Measurements from ENCODE around the gene RPA1.

Gene RPA1

DNA sequence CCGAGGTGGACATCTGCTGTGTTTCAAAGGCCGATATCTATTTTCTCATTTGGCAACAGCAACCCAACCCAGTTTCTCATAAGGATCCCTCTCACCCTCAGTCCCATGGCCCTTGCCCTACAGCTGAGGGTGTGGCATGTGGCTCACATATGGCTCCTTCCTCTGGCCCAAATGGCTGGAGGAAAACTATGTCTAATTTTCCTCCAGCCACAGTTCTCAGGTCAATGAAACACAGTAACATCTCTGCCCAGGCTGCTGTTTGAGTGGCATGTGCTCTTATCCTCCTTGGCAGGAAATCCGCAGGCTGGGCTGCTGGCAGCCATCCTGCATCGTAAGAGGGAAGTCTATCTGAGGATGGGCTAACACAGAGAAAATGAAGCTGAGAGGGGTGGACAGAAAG is 43.9 kb upstream of the RPA1 start:
- Histone ChIP-seq H3K4ac (ENCODE audit: low read length) (no peak overlapping the region), H3K18ac (ENCODE audit: low read length) (no peak overlapping the region), H2BK120ac (ENCODE audit: low read depth, low read length) (no peak overlapping the region), H3K36me3 (replicated peaks in 1 of 2; ENCODE audit: control insufficient read depth in 2 of 2, insufficient read depth in 2 of 2, low read length in 2 of 2) (peaks cover 38 to 75% of the 10 kb centered on the region in 2 donors), H3K4me1 (ENCODE audit: control insufficient read depth in 2 of 2, insufficient read depth in 1 of 2, low read depth in 1 of 2, low read length in 2 of 2) (no peaks in the 10 kb centered on the region), H3K14ac (ENCODE audit: low read length) (no peak overlapping the region), H3K9ac (ENCODE audit: low read depth, low read length, poor library complexity) (no peak overlapping the region), H2BK5ac (ENCODE audit: low read length) (no peak overlapping the region), H3K9me3 (replicated peaks in 1 of 2; ENCODE audit: control insufficient read depth in 2 of 2, insufficient read depth in 1 of 2, low read depth in 1 of 2, low read length in 2 of 2) (no peaks in the 10 kb centered on the region), H3K27ac (replicated peaks; ENCODE audit: low read length) (no peak overlapping the region), H2BK15ac (ENCODE audit: low read length) (no peak overlapping the region), H3K23ac (ENCODE audit: low read depth, low read length, poor library complexity) (no peak overlapping the region), H2BK12ac (ENCODE audit: low read length) (no peak overlapping the region), H4K8ac (ENCODE audit: low read depth, low read length) (no peak overlapping the region), H3K4me2 (ENCODE audit: insufficient read depth, low read length, poor library complexity, severe bottlenecking) (no peak overlapping the region), H3K79me1 (ENCODE audit: low read depth, low read length) (no peaks in the 10 kb centered on the region), H4K91ac (ENCODE audit: low read depth, low read length, poor library complexity) (no peak overlapping the region), H3K27me3 (ENCODE audit: control insufficient read depth in 3 of 3, insufficient read depth in 3 of 3, low read depth in 1 of 3, low read length in 3 of 3) (no peaks in the 10 kb centered on the region), H2AK5ac (ENCODE audit: low read depth, low read length) (no peak overlapping the region), H2AFZ (ENCODE audit: low read length) (no peak overlapping the region), H3K4me3 (ENCODE audit: low read length in 2 of 2) (no peak overlapping the region)
- WGBS, 2 donors (ENCODE audit: extremely low coverage in 2 of 2, insufficient read length in 2 of 2, insufficient replicate concordance in 1 of 2) = no CpG with 5 or more reads among the region's 4 CpGs
- no peak for DNase-seq (ENCODE audit: low spot score)

DNA sequence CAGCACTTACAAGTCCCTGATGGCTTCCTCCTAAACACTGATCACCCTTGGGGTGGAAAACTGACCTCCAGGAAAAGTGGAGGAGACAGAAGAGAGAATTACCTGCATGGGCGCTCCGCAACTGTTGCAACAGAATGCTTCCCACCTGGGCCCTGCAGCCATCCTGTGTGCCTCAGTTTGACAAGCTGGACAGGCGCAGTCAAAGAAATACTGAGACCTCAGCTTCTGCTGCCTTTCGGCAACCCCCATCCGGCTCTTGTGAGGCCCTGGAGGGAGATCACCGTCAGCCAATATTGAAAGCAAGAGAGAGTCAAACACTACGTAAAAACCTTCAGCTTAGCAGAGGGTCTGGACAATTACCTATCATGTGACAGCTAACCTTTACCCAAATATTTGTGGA is 43.1 kb upstream of the RPA1 start:
- Histone ChIP-seq H3K4me3 (ENCODE audit: low read length in 2 of 2) (no peak overlapping the region), H2BK5ac (ENCODE audit: low read length) (no peak overlapping the region), H4K8ac (ENCODE audit: low read depth, low read length) (no peak overlapping the region), H3K79me1 (ENCODE audit: low read depth, low read length) (no peaks in the 10 kb centered on the region), H3K4me2 (ENCODE audit: insufficient read depth, low read length, poor library complexity, severe bottlenecking) (no peak overlapping the region), H2BK15ac (ENCODE audit: low read length) (no peak overlapping the region), H3K23ac (ENCODE audit: low read depth, low read length, poor library complexity) (no peak overlapping the region), H3K36me3 (replicated peaks in 1 of 2; ENCODE audit: control insufficient read depth in 2 of 2, insufficient read depth in 2 of 2, low read length in 2 of 2) (peaks cover 34 to 75% of the 10 kb centered on the region in 2 donors), H2BK120ac (ENCODE audit: low read depth, low read length) (no peak overlapping the region), H3K4me1 (ENCODE audit: control insufficient read depth in 2 of 2, insufficient read depth in 1 of 2, low read depth in 1 of 2, low read length in 2 of 2) (no peaks in the 10 kb centered on the region), H3K14ac (ENCODE audit: low read length) (no peak overlapping the region), H3K9ac (ENCODE audit: low read depth, low read length, poor library complexity) (no peak overlapping the region), H3K18ac (ENCODE audit: low read length) (no peak overlapping the region), H2AFZ (ENCODE audit: low read length) (no peak overlapping the region), H3K4ac (ENCODE audit: low read length) (no peak overlapping the region), H4K91ac (ENCODE audit: low read depth, low read length, poor library complexity) (no peak overlapping the region), H3K9me3 (replicated peaks in 1 of 2; ENCODE audit: control insufficient read depth in 2 of 2, insufficient read depth in 1 of 2, low read depth in 1 of 2, low read length in 2 of 2) (no peaks in the 10 kb centered on the region), H2BK12ac (ENCODE audit: low read length) (no peak overlapping the region), H2AK5ac (ENCODE audit: low read depth, low read length) (no peak overlapping the region), H3K27ac (replicated peaks; ENCODE audit: low read length) (no peak overlapping the region), H3K27me3 (ENCODE audit: control insufficient read depth in 3 of 3, insufficient read depth in 3 of 3, low read depth in 1 of 3, low read length in 3 of 3) (no peaks in the 10 kb centered on the region)
- no CpG with 5 or more reads among the region's 7 CpGs for WGBS, 2 donors (ENCODE audit: extremely low coverage in 2 of 2, insufficient read length in 2 of 2, insufficient replicate concordance in 1 of 2)
- no peak for DNase-seq (ENCODE audit: low spot score)

DNA sequence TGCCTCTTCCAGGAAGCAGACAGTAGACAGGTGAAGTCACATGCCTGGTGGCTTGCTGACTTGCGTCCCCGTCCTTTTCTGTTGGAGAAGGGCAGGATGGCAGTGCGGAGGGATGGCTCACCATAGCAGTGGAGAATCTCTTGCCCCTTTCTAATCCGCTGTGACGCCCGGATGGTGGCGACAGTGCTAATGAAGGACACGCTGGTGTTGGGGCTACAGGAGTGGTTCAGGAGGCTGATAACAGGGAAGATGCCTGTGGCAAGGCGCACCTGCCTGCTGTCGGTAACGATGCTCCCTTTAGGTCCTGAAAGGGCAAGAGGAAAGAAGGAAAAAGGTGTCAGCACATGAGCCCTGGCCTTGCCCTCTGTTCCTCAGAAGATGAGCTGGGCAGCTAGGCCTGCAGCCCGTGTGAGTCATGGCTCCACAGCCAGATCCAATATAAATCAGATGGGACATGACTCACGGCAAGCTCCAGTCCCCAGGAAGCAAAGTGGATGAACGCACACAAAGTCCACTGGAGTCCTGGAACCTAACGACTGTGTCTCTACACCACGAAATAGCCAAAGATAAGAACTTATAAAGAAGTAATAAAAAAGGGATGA is 42.4 kb upstream of the RPA1 start:
- Histone ChIP-seq H3K18ac (ENCODE audit: low read length) (no peak overlapping the region), H3K4ac (ENCODE audit: low read length) (no peak overlapping the region), H3K36me3 (replicated peaks in 1 of 2; ENCODE audit: control insufficient read depth in 2 of 2, insufficient read depth in 2 of 2, low read length in 2 of 2) (peaks cover 27 to 69% of the 10 kb centered on the region in 2 donors), H3K9me3 (replicated peaks in 1 of 2; ENCODE audit: control insufficient read depth in 2 of 2, insufficient read depth in 1 of 2, low read depth in 1 of 2, low read length in 2 of 2) (no peaks in the 10 kb centered on the region), H2BK15ac (ENCODE audit: low read length) (no peak overlapping the region), H3K14ac (ENCODE audit: low read length) (no peak overlapping the region), H3K23ac (ENCODE audit: low read depth, low read length, poor library complexity) (peak overlapping the region; percentile 47), H2BK120ac (ENCODE audit: low read depth, low read length) (no peak overlapping the region), H3K4me1 (ENCODE audit: control insufficient read depth in 2 of 2, insufficient read depth in 1 of 2, low read depth in 1 of 2, low read length in 2 of 2) (no peaks in the 10 kb centered on the region), H3K27ac (replicated peaks; ENCODE audit: low read length) (no peak overlapping the region), H3K9ac (ENCODE audit: low read depth, low read length, poor library complexity) (peak overlapping the region; percentile 64), H2BK5ac (ENCODE audit: low read length) (no peak overlapping the region), H2AFZ (ENCODE audit: low read length) (no peak overlapping the region), H2BK12ac (ENCODE audit: low read length) (no peak overlapping the region), H4K8ac (ENCODE audit: low read depth, low read length) (no peak overlapping the region), H3K4me3 (ENCODE audit: low read length in 2 of 2) (no peak overlapping the region), H3K79me1 (ENCODE audit: low read depth, low read length) (no peaks in the 10 kb centered on the region), H3K27me3 (ENCODE audit: control insufficient read depth in 3 of 3, insufficient read depth in 3 of 3, low read depth in 1 of 3, low read length in 3 of 3) (no peaks in the 10 kb centered on the region), H2AK5ac (ENCODE audit: low read depth, low read length) (no peak overlapping the region), H3K4me2 (ENCODE audit: insufficient read depth, low read length, poor library complexity, severe bottlenecking) (no peak overlapping the region), H4K91ac (ENCODE audit: low read depth, low read length, poor library complexity) (no peak overlapping the region)
- DNase-seq (ENCODE audit: low spot score) = no peak
- no CpG with 5 or more reads among the region's 16 CpGs for whole genome bisulfite sequencing, 2 donors (ENCODE audit: extremely low coverage in 2 of 2, insufficient read length in 2 of 2, insufficient replicate concordance in 1 of 2)

DNA sequence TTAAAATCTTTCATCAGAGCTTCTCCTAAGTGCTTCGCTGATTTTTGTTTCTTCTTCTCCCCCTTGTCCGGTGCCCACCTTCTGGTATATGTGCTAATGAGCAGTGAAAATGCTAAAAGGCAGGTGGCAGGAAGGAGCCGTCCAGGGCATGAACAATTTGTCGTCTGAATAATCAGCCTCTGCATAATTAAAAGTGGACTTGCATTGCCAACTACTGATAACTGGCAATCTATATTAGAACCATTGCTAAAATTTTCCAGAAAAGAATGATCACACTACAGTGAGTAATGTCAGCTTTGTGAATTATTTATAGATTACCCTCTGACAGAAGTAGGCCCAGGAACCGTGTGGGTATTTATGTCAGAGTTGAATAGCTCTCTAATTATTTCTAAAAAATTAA is 39.9 kb upstream of the RPA1 start:
- Histone ChIP-seq H2AFZ (ENCODE audit: low read length) (no peak overlapping the region), H3K9ac (ENCODE audit: low read depth, low read length, poor library complexity) (no peak overlapping the region), H3K4me1 (ENCODE audit: control insufficient read depth in 2 of 2, insufficient read depth in 1 of 2, low read depth in 1 of 2, low read length in 2 of 2) (no peaks in the 10 kb centered on the region), H2BK5ac (ENCODE audit: low read length) (no peak overlapping the region), H3K79me1 (ENCODE audit: low read depth, low read length) (no peaks in the 10 kb centered on the region), H2BK12ac (ENCODE audit: low read length) (no peak overlapping the region), H3K4me3 (ENCODE audit: low read length in 2 of 2) (no peak overlapping the region), H2BK120ac (ENCODE audit: low read depth, low read length) (no peak overlapping the region), H2AK5ac (ENCODE audit: low read depth, low read length) (no peak overlapping the region), H4K91ac (ENCODE audit: low read depth, low read length, poor library complexity) (no peak overlapping the region), H3K14ac (ENCODE audit: low read length) (no peak overlapping the region), H3K23ac (ENCODE audit: low read depth, low read length, poor library complexity) (no peak overlapping the region), H3K18ac (ENCODE audit: low read length) (no peak overlapping the region), H4K8ac (ENCODE audit: low read depth, low read length) (no peak overlapping the region), H3K9me3 (replicated peaks in 1 of 2; ENCODE audit: control insufficient read depth in 2 of 2, insufficient read depth in 1 of 2, low read depth in 1 of 2, low read length in 2 of 2) (no peaks in the 10 kb centered on the region), H3K27me3 (ENCODE audit: control insufficient read depth in 3 of 3, insufficient read depth in 3 of 3, low read depth in 1 of 3, low read length in 3 of 3) (no peaks in the 10 kb centered on the region), H3K4me2 (ENCODE audit: insufficient read depth, low read length, poor library complexity, severe bottlenecking) (no peak overlapping the region), H2BK15ac (ENCODE audit: low read length) (no peak overlapping the region), H3K4ac (ENCODE audit: low read length) (no peak overlapping the region), H3K27ac (replicated peaks; ENCODE audit: low read length) (no peak overlapping the region), H3K36me3 (replicated peaks in 1 of 2; ENCODE audit: control insufficient read depth in 2 of 2, insufficient read depth in 2 of 2, low read length in 2 of 2) (peaks cover 11 to 65% of the 10 kb centered on the region in 2 donors)
- no CpG with 5 or more reads among the region's 5 CpGs for WGBS, 2 donors (ENCODE audit: extremely low coverage in 2 of 2, insufficient read length in 2 of 2, insufficient replicate concordance in 1 of 2)
- no peak for DNase-seq (ENCODE audit: low spot score)

Measured in neuronal stem cell (in vitro differentiated cells).